CD4-positive, alpha-beta T cell (primary cell): ENCODE results near the gene RALY. TPM values are rescaled to one million over a fixed set of nuclear protein-coding genes. Genes with fewer than 3 reads are reported as not detected.

Source experiments
- ATAC-seq: fragments of 200-7000 bp; cut with Tn5 transposase; one replicate; pipeline ENCODE4 v1.10.0; 2022; ENCODE audit warnings: mild to moderate bottlenecking; ENCODE audit not compliant: poor library complexity
- CTCF ChIA-PET: fragments of 350-600 bp; sonication (Branson Sonifier 250); formaldehyde crosslinking; loops from one replicate; lab custom pipeline; 2021; ENCODE audit warnings: antibody characterized with exemption, inconsistent platforms; lab: Charles Lee
- POLR2A ChIA-PET: fragments of 350-600 bp; sonication (Branson Sonifier 250); formaldehyde crosslinking; loops from one replicate; lab custom pipeline; 2021; ENCODE audit warnings: antibody characterized with exemption, inconsistent platforms; lab: Charles Lee
- DNase-seq, 14 experiments: peaks; one replicate each; pipeline ENCODE4 v3.0.0-alpha.2; 2013 to 2020; ENCODE audit warnings: mixed read lengths in 2 of 14
- H3K27ac ChIP-seq, 2 donors: one replicate each; pipeline versions ENCODE4 v1.5.1 to v1.7.0; 2013; ENCODE audit warnings: low read length in 2 of 2, low read depth in 1 of 2, mild to moderate bottlenecking in 1 of 2
- H3K27me3 ChIP-seq, 2 experiments: 1 replicate in 1 of 2; 2 replicates in 1 of 2; pipeline versions ENCODE4 v1.6.1 to v1.7.0; 2013; ENCODE audit warnings: low read length in 2 of 2, control low read depth in 1 of 2, mild to moderate bottlenecking in 1 of 2, moderate library complexity in 1 of 2; ENCODE audit not compliant: insufficient read depth in 2 of 2, control insufficient read depth in 1 of 2
- H3K36me3 ChIP-seq: one replicate; pipeline ENCODE4 v1.6.1; 2013; ENCODE audit warnings: low read length, control low read depth; ENCODE audit not compliant: insufficient read depth
- H3K4me1 ChIP-seq: one replicate; pipeline ENCODE4 v1.6.1; 2013; ENCODE audit warnings: low read length, control low read depth; ENCODE audit not compliant: insufficient read depth
- H3K4me3 ChIP-seq: one replicate; pipeline ENCODE4 v1.5.1; 2013; ENCODE audit warnings: mild to moderate bottlenecking, low read length, moderate library complexity
- H3K9me3 ChIP-seq, 2 experiments: 1 replicate in 1 of 2; 2 replicates in 1 of 2; pipeline versions ENCODE4 v1.6.1 to v1.7.0; 2013; ENCODE audit warnings: low read length in 2 of 2, mild to moderate bottlenecking in 2 of 2, control low read depth in 1 of 2, moderate library complexity in 1 of 2; ENCODE audit not compliant: control insufficient read depth in 1 of 2, insufficient read depth in 1 of 2
- H3K27ac Mint-ChIP-seq: one replicate; pipeline ENCODE4 v1.8.0; 2020; ENCODE audit warnings: mixed read lengths
- H3K27me3 Mint-ChIP-seq: one replicate; pipeline ENCODE4 v1.8.0; 2021; ENCODE audit warnings: mixed read lengths
- H3K36me3 Mint-ChIP-seq: one replicate; pipeline ENCODE4 v1.8.0; 2021; ENCODE audit warnings: low read depth, mixed read lengths
- H3K4me1 Mint-ChIP-seq: one replicate; pipeline ENCODE4 v1.8.0; 2021; ENCODE audit warnings: low read depth, mixed read lengths
- H3K4me3 Mint-ChIP-seq: one replicate; pipeline ENCODE4 v1.8.0; 2020; ENCODE audit warnings: mild to moderate bottlenecking, mixed read lengths
- H3K9me3 Mint-ChIP-seq: one replicate; pipeline ENCODE4 v1.8.0; 2020; ENCODE audit warnings: mixed read lengths
- CTCF ChIP-seq: fragments of 200-600 bp; IDR thresholded peaks from one replicate; pipeline ENCODE4 v1.8.0; 2022; ENCODE audit warnings: antibody characterized with exemption, mild to moderate bottlenecking
- intact Hi-C, 2 experiments: fragments of 100-400 bp; cut with DNase I in 1 of 2; cut with micrococcal nuclease in 1 of 2; formaldehyde crosslinking; loops; one replicate each; pipeline versions ENCODE4 v1.15.1 to v1.9.0; 2023 to 2025; cut with DNase I, micrococcal nuclease
- total RNA-seq, 174 experiments: library from RNA in 2 of 174; stranded (reverse) in 2 of 174; gene quantifications; one replicate each; pipeline ENCODE4 v1.2.3 and lab custom pipeline; 2021 to 2026

RALY gene
- total RNA-seq, 2 experiments from 2014 or later: 112 TPM

- no peak overlapping the region for H3K4me3 ChIP-seq
- peaks cover 15% of the 10 kb centered on the region for H3K36me3 ChIP-seq
- no peaks in the 10 kb centered on the region for H3K27me3 ChIP-seq
- H3K9me3 ChIP-seq: no peaks in the 10 kb centered on the region
- intact Hi-C loops: no loop called here
- Mint-ChIP-seq H3K9me3 (no peaks in the 10 kb centered on the region), H3K27me3 (no peaks in the 10 kb centered on the region), H3K36me3 (peaks cover 41% of the 10 kb centered on the region), H3K27ac (peak overlapping the region; percentile 36), H3K4me3 (no peak overlapping the region), H3K4me1 (peaks cover 90% of the 10 kb centered on the region)
- ChIA-PET POLR2A (no interaction called here), CTCF (interaction anchor here (3.0 kb wide), 1 partner anchor 21 kb away, joined by 8 read pairs; no protein-coding TSS in a partner anchor)
- no peak overlapping the region for H3K27ac ChIP-seq
- no peak for DNase-seq
- H3K4me1 ChIP-seq: peaks cover 37% of the 10 kb centered on the region
- ATAC-seq: no peak
- TF ChIP-seq CTCF: no peak
Measured at GRCh38 chr20:34047917-34048316, 54.2 kb downstream of the RALY start.

DNA sequence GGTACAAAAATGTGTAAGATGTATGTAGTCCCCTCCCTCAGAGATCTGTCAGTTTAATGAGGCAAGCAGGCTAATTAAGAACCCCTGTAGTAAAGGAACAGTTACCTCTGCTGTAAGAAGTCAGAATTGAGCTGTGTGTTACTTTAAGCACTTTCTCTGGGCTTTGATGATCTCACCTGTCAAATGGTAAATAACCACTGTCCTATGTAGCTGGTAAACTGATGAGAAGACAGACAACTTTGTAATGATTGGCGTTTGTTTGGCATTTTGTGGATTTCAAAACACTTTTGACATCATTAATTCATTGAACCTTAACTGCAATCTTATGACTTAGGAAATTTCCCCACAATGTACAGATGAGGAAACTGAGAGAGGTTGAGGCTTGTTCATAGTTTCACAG lies 55.7 kb downstream of the RALY start:
- DNase-seq (no peak), ATAC-seq (no peak)
- peaks cover 47% of the 10 kb centered on the region for H3K4me1 ChIP-seq
- Mint-ChIP-seq H3K4me1 (peaks cover 91% of the 10 kb centered on the region), H3K27me3 (no peaks in the 10 kb centered on the region), H3K27ac (peak overlapping the region; percentile 36), H3K36me3 (peaks cover 29% of the 10 kb centered on the region), H3K9me3 (no peaks in the 10 kb centered on the region), H3K4me3 (no peak overlapping the region)
- ChIA-PET POLR2A (no interaction called here), CTCF (interaction anchor here (3.0 kb wide), 1 partner anchor 20 kb away, joined by 8 read pairs; no protein-coding TSS in a partner anchor)
- peaks cover 11% of the 10 kb centered on the region for H3K36me3 ChIP-seq
- TF ChIP-seq CTCF: no peak
- no peaks in the 10 kb centered on the region for H3K27me3 ChIP-seq
- H3K9me3 ChIP-seq: no peaks in the 10 kb centered on the region
- intact Hi-C loops: no loop called here
- H3K4me3 ChIP-seq: no peak overlapping the region
- no peak overlapping the region for H3K27ac ChIP-seq

- Mint-ChIP-seq H3K4me1 (peaks cover 94% of the 10 kb centered on the region), H3K36me3 (peaks cover 29% of the 10 kb centered on the region), H3K4me3 (no peak overlapping the region), H3K27ac (peak overlapping the region; percentile 36), H3K9me3 (no peaks in the 10 kb centered on the region), H3K27me3 (no peaks in the 10 kb centered on the region)
- Histone ChIP-seq H3K9me3 (no peaks in the 10 kb centered on the region), H3K36me3 (peaks cover 7% of the 10 kb centered on the region), H3K4me1 (peaks cover 52% of the 10 kb centered on the region), H3K4me3 (no peak overlapping the region), H3K27ac (no peak overlapping the region), H3K27me3 (no peaks in the 10 kb centered on the region)
- DNase-seq (no peak), ATAC-seq (no peak)
- no peak for TF ChIP-seq CTCF
- CTCF ChIA-PET: interaction anchor here (3.0 kb wide), 1 partner anchor 19 kb away, joined by 8 read pairs; no protein-coding TSS in a partner anchor
- intact Hi-C loops: no loop called here
- POLR2A ChIA-PET: interaction anchor here (1.0 kb wide), 1 partner anchor 26 kb away, joined by 3 read pairs; no protein-coding TSS in a partner anchor
Measured at GRCh38 chr20:34049897-34050695, 56.4 kb downstream of the RALY start.
